Small intestine (tissue), 7 donors: ENCODE measurements around the gene GOSR1. TPM values are rescaled to one million over a fixed set of nuclear protein-coding genes. Genes with fewer than 3 reads are reported as not detected.
"Not testable (repeated sequence)": the region's sequence is repeated elsewhere in the genome, so short reads cannot be mapped to it uniquely, and the experiment has no call there.

Source experiments
- DNase-seq, 2 donors: peaks; one replicate each; pipeline versions ENCODE4 v3.0.0 to v3.0.0-alpha.2; 2013
- FAIRE-seq: peaks from 2 replicates; lab custom pipeline; 2012; peaks lifted over from hg19 to GRCh38; lab: Jason Lieb, UNC
- H3K27ac ChIP-seq, 3 donors: one replicate each; pipeline ENCODE4 v1.5.1; 2013; ENCODE audit warnings: low read length in 2 of 3, mild to moderate bottlenecking in 2 of 3, control low read depth in 1 of 3, inconsistent platforms in 1 of 3, low read depth in 1 of 3, moderate library complexity in 1 of 3
- H3K27me3 ChIP-seq, 3 donors: one replicate each; pipeline ENCODE4 v1.6.1; 2013; ENCODE audit warnings: low read length in 3 of 3, inconsistent platforms in 1 of 3; ENCODE audit not compliant: control insufficient read depth in 3 of 3, insufficient read depth in 3 of 3
- H3K36me3 ChIP-seq, 3 donors: one replicate each; pipeline ENCODE4 v1.6.1; 2013; ENCODE audit warnings: low read length in 3 of 3, inconsistent platforms in 1 of 3, low read depth in 1 of 3, mild to moderate bottlenecking in 1 of 3, moderate library complexity in 1 of 3; ENCODE audit not compliant: control insufficient read depth in 3 of 3, insufficient read depth in 2 of 3
- H3K4me1 ChIP-seq, 3 donors: one replicate each; pipeline ENCODE4 v1.6.1; 2013; ENCODE audit warnings: low read length in 2 of 3, inconsistent platforms in 1 of 3, low read depth in 1 of 3, mild to moderate bottlenecking in 1 of 3, moderate library complexity in 1 of 3; ENCODE audit not compliant: control insufficient read depth in 3 of 3, insufficient read depth in 2 of 3
- H3K4me3 ChIP-seq, 3 donors: one replicate each; pipeline ENCODE4 v1.5.1; 2013; ENCODE audit warnings: low read length in 3 of 3, control low read depth in 1 of 3, inconsistent platforms in 1 of 3, low read depth in 1 of 3, mild to moderate bottlenecking in 1 of 3, moderate library complexity in 1 of 3
- H3K9me3 ChIP-seq, 2 donors: one replicate each; pipeline ENCODE4 v1.6.1; 2013; ENCODE audit warnings: low read depth in 1 of 2, low read length in 1 of 2; ENCODE audit not compliant: control insufficient read depth in 2 of 2, insufficient read depth in 1 of 2
- WGBS, 3 donors: extraction: QIAGEN DNeasy Blood & Tissue Kit; methylation state at CpG; one replicate each; pipeline ENCODE4 v1.1.7; 2013; 5-methylcytosine and 5-hydroxymethylcytosine counted together
- polyA plus RNA-seq, 4 donors: library from polyadenylated mRNA; stranded (reverse) in 3 of 4; unstranded in 1 of 4; fragments of 200-250 nt in 3 of 4; fragments of 120-200 nt in 1 of 4; gene quantifications; one replicate each; pipeline versions ENCODE4 v1.2.1 to v1.2.3, GENCODE V29; 2013
- donor health status: healthy with polysubstance abuse.
- donor health status: control.
- donor health status: control.
- donor health status: Bipolar disorder and iron deficiency.
- donor health status: healthy.

The GOSR1 gene
- polyA plus RNA-seq, 4 donors = 13.2 to 47.5 (median 18.6) TPM

DNA sequence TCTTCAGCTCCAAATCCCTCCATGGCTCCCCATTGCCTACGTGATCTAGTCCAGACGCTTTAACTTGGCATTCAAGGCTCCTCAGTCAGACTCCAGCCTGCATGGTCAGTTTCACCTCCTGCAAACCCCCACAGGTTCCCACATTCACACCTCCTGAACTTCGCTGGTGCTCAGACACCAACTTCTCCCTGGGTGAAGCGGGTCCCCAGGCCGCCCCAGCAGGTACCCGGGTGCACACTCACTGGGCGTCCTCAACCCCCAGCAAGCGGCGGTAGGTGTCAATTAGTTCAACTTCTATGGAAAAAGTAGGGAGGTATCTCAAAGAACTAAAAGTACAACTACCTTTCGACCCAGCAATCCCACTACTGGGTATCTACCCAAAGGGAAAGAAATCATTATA is 97.6 kb downstream of the GOSR1 start:
- H3K4me3 ChIP-seq, H3K4me1 ChIP-seq, H3K9me3 ChIP-seq, H3K27ac ChIP-seq, FAIRE-seq, H3K36me3 ChIP-seq, H3K27me3 ChIP-seq, DNase-seq: not testable (repeated sequence)
- WGBS, 3 donors = 92 to 93% (median 93%) methylated on average over 9 of the region's 10 CpGs

GRCh38 chr17:30575648-30576325 is 98.6 kb downstream of the GOSR1 start:
- not testable (repeated sequence) for H3K27ac ChIP-seq, FAIRE-seq, H3K27me3 ChIP-seq, H3K9me3 ChIP-seq, H3K4me1 ChIP-seq, DNase-seq, H3K4me3 ChIP-seq, H3K36me3 ChIP-seq
- 83 to 91% (median 88%) methylated on average over 15 to 17 of the region's 17 CpGs for WGBS, 3 donors

DNA sequence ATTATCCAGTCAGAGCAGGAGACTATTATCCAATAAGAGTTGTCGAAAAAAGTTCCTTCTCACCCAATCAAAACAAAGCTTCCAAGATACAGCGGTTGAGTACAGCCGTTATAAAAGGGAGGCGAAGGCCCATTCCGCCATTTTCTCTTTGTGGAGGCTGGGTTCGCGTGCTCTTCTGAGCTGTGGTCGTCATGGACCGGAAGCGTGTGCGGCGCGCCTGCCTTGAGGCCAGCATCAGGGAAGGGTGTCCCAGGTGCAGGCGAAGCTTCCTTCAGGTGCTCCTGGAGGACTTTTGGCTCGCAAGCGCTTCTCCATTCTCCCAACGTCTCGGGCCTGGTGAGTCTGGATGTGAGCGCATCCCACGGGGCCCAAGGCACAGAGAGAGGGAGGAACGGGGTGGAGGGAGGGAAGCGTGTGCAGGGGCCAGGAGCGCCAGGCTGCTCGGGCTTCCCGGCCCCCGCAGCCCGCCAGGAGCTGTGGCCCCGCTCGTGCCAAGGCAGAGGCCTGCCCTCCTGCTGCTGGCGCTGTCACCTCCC is 99.2 kb downstream of the GOSR1 start:
- no peaks in the 10 kb centered on the region for H3K9me3 ChIP-seq
- no peak for DNase-seq
- H3K4me1 ChIP-seq = no peaks in the 10 kb centered on the region
- H3K4me3 ChIP-seq = no peak overlapping the region
- H3K27ac ChIP-seq = no peak overlapping the region
- 88% methylated on average over 28 to 30 of the region's 30 CpGs for WGBS, 3 donors
- no peak for FAIRE-seq
- H3K27me3 ChIP-seq = no peaks in the 10 kb centered on the region
- no peaks in the 10 kb centered on the region for H3K36me3 ChIP-seq

Other genes with a start within 250 kb of the GOSR1 start
- gene SLC6A4, start 241.7 kb upstream of the GOSR1 start, polyA plus RNA-seq = 10 to 100 TPM in 1 of 4 donors, 1 to 10 TPM in 3; 2.9 to 26.0 (median 4.6) TPM
- gene BLMH, start 185.5 kb upstream of the GOSR1 start, polyA plus RNA-seq = 10 to 100 TPM in 3 of 4 donors, 1 to 10 TPM in 1; 8.3 to 56.6 (median 15.0) TPM
- 100 to 1,000 TPM in 1 of 4 donors, 1 to 10 TPM in 1, under 1 TPM in 2; 0.13 to 134 (median 1.2) TPM for gene TMIGD1, start 143.4 kb upstream of the GOSR1 start, polyA plus RNA-seq
- 10 to 100 TPM in 3 of 4 donors, 1 to 10 TPM in 1; 6.2 to 64.1 (median 13.4) TPM for gene CPD, start 98.5 kb upstream of the GOSR1 start, polyA plus RNA-seq